Lung (tissue), 12 donors: ENCODE measurements around the gene TNFSF13B. TPM values are rescaled to one million over a fixed set of nuclear protein-coding genes. Genes with fewer than 3 reads are reported as not detected.
A peak's percentile ranks its signal among the peaks of the same experiment; 100 is the strongest.

ENCODE experiments used
- ATAC-seq: fragments of 200-7000 bp; cut with Tn5 transposase; one replicate; pipeline ENCODE4 v1.9.1; 2020; ENCODE audit warnings: moderate number of reproducible peaks; ENCODE audit not compliant: insufficient read depth, low FRiP score
- DNase-seq, 3 donors: peaks; one replicate each; pipeline ENCODE4 v3.0.0-alpha.2; 2013 to 2017
- H3K27ac ChIP-seq, 2 donors: one replicate each; pipeline ENCODE4 v1.5.1; 2013; ENCODE audit warnings: mild to moderate bottlenecking in 2 of 2, moderate library complexity in 2 of 2, control low read depth in 1 of 2, inconsistent platforms in 1 of 2, low read depth in 1 of 2, low read length in 1 of 2
- H3K27me3 ChIP-seq, 3 donors: one replicate each; pipeline ENCODE4 v1.5.1; 2013; ENCODE audit warnings: low read length in 2 of 3; ENCODE audit not compliant: control insufficient read depth in 3 of 3, insufficient read depth in 3 of 3
- H3K36me3 ChIP-seq, 4 donors: one replicate each; pipeline ENCODE4 v1.5.1; 2013; ENCODE audit warnings: low read length in 4 of 4, mild to moderate bottlenecking in 1 of 4, moderate library complexity in 1 of 4; ENCODE audit not compliant: control insufficient read depth in 4 of 4, insufficient read depth in 4 of 4
- H3K4me1 ChIP-seq, 5 donors: one replicate each; pipeline ENCODE4 v1.5.1; 2013; ENCODE audit warnings: low read length in 5 of 5, mild to moderate bottlenecking in 2 of 5, moderate library complexity in 1 of 5; ENCODE audit not compliant: control insufficient read depth in 5 of 5, insufficient read depth in 5 of 5
- H3K4me3 ChIP-seq: one replicate; pipeline ENCODE4 v1.5.1; 2013; ENCODE audit warnings: mild to moderate bottlenecking, control low read depth, moderate library complexity
- H3K9ac ChIP-seq, 2 donors: one replicate each; pipeline ENCODE4 v1.5.1; 2013; ENCODE audit warnings: low read length in 2 of 2, control low read depth in 1 of 2; ENCODE audit not compliant: insufficient read depth in 1 of 2
- H3K9me3 ChIP-seq, 4 donors: one replicate each; pipeline ENCODE4 v1.5.1; 2013; ENCODE audit warnings: low read length in 3 of 4, mild to moderate bottlenecking in 1 of 4, moderate library complexity in 1 of 4; ENCODE audit not compliant: control insufficient read depth in 4 of 4, insufficient read depth in 3 of 4
- WGBS, 2 donors: extraction: QIAGEN DNeasy Blood & Tissue Kit; methylation state at CpG; one replicate each; pipeline ENCODE4 v1.1.7; 2013; 5-methylcytosine and 5-hydroxymethylcytosine counted together
- polyA plus RNA-seq, 2 donors: library from polyadenylated mRNA; stranded (reverse); fragments of 200-250 nt; gene quantifications; one replicate each; pipeline ENCODE4 v1.2.1, GENCODE V29; 2013
- total RNA-seq, 2 donors: library from RNA; depleted of rRNA in 1 of 2; stranded (reverse); fragments of >200 nt in 1 of 2; gene quantifications; one replicate each; pipeline ENCODE4 v1.2.1, GENCODE V29; 2014 to 2021
- TF ChIP-seq, protein P1 (sequence below): IDR thresholded peaks from 2 replicates; pipeline ENCODE4 v1.5.1; 2012; ENCODE audit warnings: mild to moderate bottlenecking; ENCODE audit errors: control extremely low read depth, extremely low read depth
- donor health status: control.
- donor health status: control.
- donor health status: Bipolar disorder and iron deficiency.
- donor health status: healthy.
- donor health status: DM: yes; HTN: yes; CAD: no.

Gene TNFSF13B
- total and polyA plus RNA-seq, 4 donors, result 6.0 to 32.9 (median 24.9) TPM

DNA sequence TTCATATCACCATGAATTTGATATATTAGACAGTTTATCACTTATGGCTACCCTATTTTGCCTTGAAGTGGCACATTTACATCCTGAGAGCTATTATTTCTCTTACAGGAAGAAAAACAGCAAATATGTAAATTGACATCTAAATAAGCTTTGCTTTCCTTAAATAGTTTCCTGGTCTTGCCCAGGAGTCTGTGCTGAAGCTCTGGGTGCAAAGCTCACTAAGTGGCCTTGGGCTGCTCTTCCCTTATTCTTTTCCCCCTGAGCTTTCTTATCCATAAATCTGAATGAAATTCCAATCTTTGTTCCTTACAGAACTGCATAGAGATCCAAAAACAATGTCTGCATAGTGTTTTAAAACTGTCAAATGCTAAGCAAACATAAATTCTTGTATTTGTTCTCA is 56.3 kb downstream of the TNFSF13B start:
- H3K4me1 ChIP-seq, result no peaks in the 10 kb centered on the region
- no peaks in the 10 kb centered on the region for H3K9me3 ChIP-seq
- TF ChIP-seq, protein P1, sequence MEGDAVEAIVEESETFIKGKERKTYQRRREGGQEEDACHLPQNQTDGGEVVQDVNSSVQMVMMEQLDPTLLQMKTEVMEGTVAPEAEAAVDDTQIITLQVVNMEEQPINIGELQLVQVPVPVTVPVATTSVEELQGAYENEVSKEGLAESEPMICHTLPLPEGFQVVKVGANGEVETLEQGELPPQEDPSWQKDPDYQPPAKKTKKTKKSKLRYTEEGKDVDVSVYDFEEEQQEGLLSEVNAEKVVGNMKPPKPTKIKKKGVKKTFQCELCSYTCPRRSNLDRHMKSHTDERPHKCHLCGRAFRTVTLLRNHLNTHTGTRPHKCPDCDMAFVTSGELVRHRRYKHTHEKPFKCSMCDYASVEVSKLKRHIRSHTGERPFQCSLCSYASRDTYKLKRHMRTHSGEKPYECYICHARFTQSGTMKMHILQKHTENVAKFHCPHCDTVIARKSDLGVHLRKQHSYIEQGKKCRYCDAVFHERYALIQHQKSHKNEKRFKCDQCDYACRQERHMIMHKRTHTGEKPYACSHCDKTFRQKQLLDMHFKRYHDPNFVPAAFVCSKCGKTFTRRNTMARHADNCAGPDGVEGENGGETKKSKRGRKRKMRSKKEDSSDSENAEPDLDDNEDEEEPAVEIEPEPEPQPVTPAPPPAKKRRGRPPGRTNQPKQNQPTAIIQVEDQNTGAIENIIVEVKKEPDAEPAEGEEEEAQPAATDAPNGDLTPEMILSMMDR, result no peak
- no peak overlapping the region for H3K27ac ChIP-seq
- no peak overlapping the region for H3K9ac ChIP-seq
- peaks cover 0 to 4% (median 2%) of the 10 kb centered on the region in 3 donors for H3K27me3 ChIP-seq
- H3K36me3 ChIP-seq, result no peaks in the 10 kb centered on the region
- H3K4me3 ChIP-seq, result no peak overlapping the region
- no peak for DNase-seq
- ATAC-seq, result no peak

DNA sequence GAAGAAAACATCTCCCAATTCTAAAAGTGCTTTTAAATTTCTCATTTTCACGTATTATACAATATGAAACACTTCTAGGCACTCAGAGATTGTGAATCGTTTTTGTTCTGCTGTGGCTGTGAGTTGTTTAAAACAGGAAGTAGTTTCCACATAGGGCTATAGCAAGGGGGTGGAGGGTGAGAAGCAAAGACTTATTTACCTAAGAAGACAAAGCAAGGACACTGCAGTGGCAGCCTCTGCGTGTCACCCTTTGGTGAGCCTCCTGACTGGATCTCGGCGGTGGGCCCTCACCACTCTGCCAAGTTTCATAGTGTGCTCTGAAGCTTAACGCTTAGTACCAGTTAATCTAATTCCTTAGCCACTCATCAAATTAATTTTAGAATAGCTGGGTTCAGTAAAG is 56.8 kb downstream of the TNFSF13B start:
- WGBS, 2 donors, result 29 to 36% methylated on average over 6 of the region's 6 CpGs
- ATAC-seq, result no peak

DNA sequence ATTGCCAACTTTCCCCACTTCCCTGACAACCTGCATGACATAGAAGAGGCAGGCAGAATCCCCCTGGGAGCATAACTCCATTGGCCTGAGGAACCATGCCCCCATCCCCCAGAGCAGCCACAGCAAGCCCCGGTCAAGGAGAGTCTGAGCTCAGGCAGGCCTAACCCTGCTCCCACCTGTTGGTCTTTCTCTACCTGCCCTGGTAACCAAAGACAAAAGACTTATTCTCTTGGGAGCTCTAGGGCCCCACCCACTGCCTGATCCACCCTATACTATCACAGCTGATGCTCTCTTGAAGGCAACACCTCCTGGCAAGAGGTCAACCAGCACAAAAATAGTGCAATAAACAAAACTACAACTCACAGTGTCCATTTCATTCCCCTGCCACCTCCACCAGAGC is 59.3 kb downstream of the TNFSF13B start:
- TF ChIP-seq, protein P1, result no peak
- ATAC-seq, result no peak
- no peak overlapping the region for H3K9ac ChIP-seq
- H3K36me3 ChIP-seq, result no peaks in the 10 kb centered on the region
- H3K9me3 ChIP-seq, result no peaks in the 10 kb centered on the region
- no peak for DNase-seq
- WGBS, 2 donors, result 91 to 100% methylated on average over 1 of the region's 1 CpG
- no peaks in the 10 kb centered on the region for H3K27me3 ChIP-seq
- no peaks in the 10 kb centered on the region for H3K4me1 ChIP-seq
- no peak overlapping the region for H3K27ac ChIP-seq
- H3K4me3 ChIP-seq, result no peak overlapping the region

More for the DNA sequence above, 56.8 kb downstream of the TNFSF13B start:
- H3K9me3 ChIP-seq, result no peaks in the 10 kb centered on the region
- H3K27me3 ChIP-seq, result peaks cover 0 to 4% (median 2%) of the 10 kb centered on the region in 3 donors
- no peak overlapping the region for H3K9ac ChIP-seq
- H3K4me3 ChIP-seq, result no peak overlapping the region
- no peaks in the 10 kb centered on the region for H3K36me3 ChIP-seq
- peak in 1 of 3 donors; percentile 31 for DNase-seq
- H3K4me1 ChIP-seq, result no peaks in the 10 kb centered on the region
- no peak overlapping the region for H3K27ac ChIP-seq
- TF ChIP-seq, protein P1, result no peak

DNA sequence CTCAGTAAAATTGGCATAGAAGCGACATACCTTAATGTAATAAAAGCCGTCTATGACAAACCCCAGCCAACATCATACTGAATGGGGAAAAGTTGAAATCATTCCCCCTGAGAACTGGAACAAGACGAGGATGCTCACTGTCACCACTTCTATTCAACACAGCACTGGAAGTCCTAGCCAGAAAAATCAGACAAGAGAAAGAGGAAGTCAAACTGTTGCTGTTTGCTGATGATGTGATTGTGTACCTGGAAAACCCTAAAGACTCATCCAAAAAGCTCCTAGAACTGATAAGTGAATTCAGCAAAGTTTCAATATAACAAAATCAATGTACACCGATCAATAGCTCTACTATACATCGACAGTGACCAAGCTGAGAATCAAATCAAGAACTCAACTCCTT is 63.3 kb downstream of the TNFSF13B start:
- Histone ChIP-seq H3K4me3 (no peak overlapping the region), H3K9me3 (no peaks in the 10 kb centered on the region), H3K27me3 (peaks cover 0 to 3% (median 2%) of the 10 kb centered on the region in 3 donors), H3K36me3 (no peaks in the 10 kb centered on the region), H3K27ac (no peak overlapping the region), H3K4me1 (no peaks in the 10 kb centered on the region), H3K9ac (no peak overlapping the region)
- TF ChIP-seq, protein P1, result no peak
- ATAC-seq, result no peak
- 73 to 74% methylated on average over 5 of the region's 5 CpGs for WGBS, 2 donors
- DNase-seq, result no peak
